MM.1S (cell line): ENCODE measurements around the gene HSPA2.
"Not testable (repeated sequence)": the region's sequence is repeated elsewhere in the genome, so short reads cannot be mapped to it uniquely, and the experiment has no call there.

ENCODE experiments used
- DNase-seq: peaks from one replicate; pipeline ENCODE4 v3.0.0-alpha.2; 2015
- H2AFZ ChIP-seq: fragments of 300-600 bp; sonication (generic); 2 replicates; pipeline ENCODE4 v1.6.0; 2016; ENCODE audit warnings: antibody characterized with exemption, low read length
- H3F3A ChIP-seq: fragments of 300-600 bp; sonication (generic); 2 replicates; pipeline ENCODE4 v1.6.1; 2016; ENCODE audit warnings: mild to moderate bottlenecking, antibody characterized with exemption, low read length, moderate library complexity, mixed read lengths; ENCODE audit not compliant: insufficient read depth
- H3K27ac ChIP-seq: fragments of 300-600 bp; sonication (generic); 2 replicates; pipeline ENCODE4 v1.5.1; 2016; ENCODE audit warnings: mild to moderate bottlenecking, low read length
- H3K27me3 ChIP-seq: fragments of 300-600 bp; sonication (generic); replicated peaks from 2 replicates; pipeline ENCODE4 v1.6.0; 2016; ENCODE audit warnings: low read length; ENCODE audit not compliant: insufficient read depth
- H3K36me3 ChIP-seq: fragments of 300-600 bp; sonication (generic); replicated peaks from 2 replicates; pipeline ENCODE4 v1.6.1; 2016; ENCODE audit warnings: mild to moderate bottlenecking, low read length, mixed read lengths; ENCODE audit not compliant: insufficient read depth
- H3K4me1 ChIP-seq: fragments of 300-600 bp; sonication (generic); 2 replicates; pipeline ENCODE4 v1.6.1; 2016; ENCODE audit warnings: low read length, mixed read lengths
- H3K4me2 ChIP-seq: fragments of 300-600 bp; sonication (generic); 2 replicates; pipeline ENCODE4 v1.6.0; 2016; ENCODE audit warnings: low read depth, low read length
- H3K4me3 ChIP-seq: fragments of 300-600 bp; sonication (generic); 2 replicates; pipeline ENCODE4 v1.5.1; 2016; ENCODE audit warnings: low read length, mixed read lengths
- H3K79me2 ChIP-seq: fragments of 300-600 bp; sonication (generic); 2 replicates; pipeline ENCODE4 v1.6.1; 2016; ENCODE audit warnings: mixed run types, low read length, mixed read lengths
- H3K9ac ChIP-seq: fragments of 300-600 bp; sonication (generic); 2 replicates; pipeline ENCODE4 v1.6.1; 2016; ENCODE audit warnings: low read length, mixed read lengths
- H3K9me2 ChIP-seq: fragments of 300-600 bp; sonication (generic); replicated peaks from 2 replicates; pipeline ENCODE4 v1.6.1; 2016; ENCODE audit warnings: mild to moderate bottlenecking, low read length, mixed read lengths; ENCODE audit not compliant: insufficient read depth
- H3K9me3 ChIP-seq: fragments of 300-600 bp; sonication (generic); replicated peaks from 2 replicates; pipeline ENCODE4 v1.6.1; 2016; ENCODE audit warnings: mild to moderate bottlenecking, low read length, mixed read lengths; ENCODE audit not compliant: insufficient read depth
- H4K20me1 ChIP-seq: fragments of 300-600 bp; sonication (generic); 2 replicates; pipeline ENCODE4 v1.6.1; 2016; ENCODE audit warnings: mild to moderate bottlenecking, low read length, moderate library complexity, mixed read lengths; ENCODE audit not compliant: insufficient read depth
- EZH2 ChIP-seq: fragments of 300-600 bp; sonication (generic); optimal IDR thresholded peaks from 2 replicates; pipeline ENCODE3; 2017; ENCODE audit warnings: low read depth, mild to moderate bottlenecking, antibody characterized with exemption, low read length, mixed read lengths
- EZH2phosphoT487 ChIP-seq: fragments of 300-600 bp; sonication (generic); IDR thresholded peaks from 2 replicates; pipeline ENCODE4 v1.6.1; 2018; ENCODE audit warnings: antibody characterized with exemption, low read length
- TF ChIP-seq, protein P1 (sequence below): fragments of 300-600 bp; sonication (generic); IDR thresholded peaks from 2 replicates; pipeline ENCODE4 v1.5.1; 2016; ENCODE audit warnings: antibody characterized with exemption, low read length, mixed read lengths

Gene HSPA2

DNA sequence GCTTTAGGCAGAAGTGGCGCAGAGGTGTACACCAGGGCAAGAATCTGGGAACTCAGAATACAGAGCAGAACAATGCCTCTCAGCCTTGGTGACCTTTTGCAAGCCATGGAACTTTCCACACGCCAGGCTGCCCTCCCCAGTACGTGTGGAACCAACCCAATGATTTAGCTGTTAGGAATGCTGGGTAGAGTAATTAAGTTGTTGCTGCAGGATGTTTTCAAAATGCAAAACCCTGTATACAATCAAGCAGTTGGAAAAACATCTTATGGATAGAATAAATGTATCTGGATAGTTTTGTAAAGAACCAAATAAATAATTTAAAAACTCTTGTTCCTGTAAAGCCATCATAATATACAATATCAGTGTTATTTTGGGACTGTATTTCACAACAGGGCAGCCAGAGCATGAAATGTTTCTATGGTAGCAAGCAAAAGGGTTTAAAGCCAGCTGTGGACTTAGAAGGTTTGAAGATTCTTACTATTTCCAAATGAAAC lies 28.6 kb downstream of the HSPA2 start:
- H3F3A ChIP-seq, result no peaks in the 10 kb centered on the region
- no peak overlapping the region for H3K27ac ChIP-seq
- H3K79me2 ChIP-seq, result no peaks in the 10 kb centered on the region
- H3K9me2 ChIP-seq, result no peaks in the 10 kb centered on the region
- H3K4me3 ChIP-seq, result no peak overlapping the region
- no peak overlapping the region for H3K4me2 ChIP-seq
- no peaks in the 10 kb centered on the region for H3K4me1 ChIP-seq
- TF ChIP-seq EZH2phosphoT487 (no peak), EZH2 (no peak)
- TF ChIP-seq, protein P1, sequence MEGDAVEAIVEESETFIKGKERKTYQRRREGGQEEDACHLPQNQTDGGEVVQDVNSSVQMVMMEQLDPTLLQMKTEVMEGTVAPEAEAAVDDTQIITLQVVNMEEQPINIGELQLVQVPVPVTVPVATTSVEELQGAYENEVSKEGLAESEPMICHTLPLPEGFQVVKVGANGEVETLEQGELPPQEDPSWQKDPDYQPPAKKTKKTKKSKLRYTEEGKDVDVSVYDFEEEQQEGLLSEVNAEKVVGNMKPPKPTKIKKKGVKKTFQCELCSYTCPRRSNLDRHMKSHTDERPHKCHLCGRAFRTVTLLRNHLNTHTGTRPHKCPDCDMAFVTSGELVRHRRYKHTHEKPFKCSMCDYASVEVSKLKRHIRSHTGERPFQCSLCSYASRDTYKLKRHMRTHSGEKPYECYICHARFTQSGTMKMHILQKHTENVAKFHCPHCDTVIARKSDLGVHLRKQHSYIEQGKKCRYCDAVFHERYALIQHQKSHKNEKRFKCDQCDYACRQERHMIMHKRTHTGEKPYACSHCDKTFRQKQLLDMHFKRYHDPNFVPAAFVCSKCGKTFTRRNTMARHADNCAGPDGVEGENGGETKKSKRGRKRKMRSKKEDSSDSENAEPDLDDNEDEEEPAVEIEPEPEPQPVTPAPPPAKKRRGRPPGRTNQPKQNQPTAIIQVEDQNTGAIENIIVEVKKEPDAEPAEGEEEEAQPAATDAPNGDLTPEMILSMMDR, result no peak
- H4K20me1 ChIP-seq, result no peaks in the 10 kb centered on the region
- H3K27me3 ChIP-seq, result no peaks in the 10 kb centered on the region
- no peak for DNase-seq
- no peaks in the 10 kb centered on the region for H3K9me3 ChIP-seq
- no peaks in the 10 kb centered on the region for H3K36me3 ChIP-seq
- H3K9ac ChIP-seq, result no peak overlapping the region
- no peak overlapping the region for H2AFZ ChIP-seq

DNA sequence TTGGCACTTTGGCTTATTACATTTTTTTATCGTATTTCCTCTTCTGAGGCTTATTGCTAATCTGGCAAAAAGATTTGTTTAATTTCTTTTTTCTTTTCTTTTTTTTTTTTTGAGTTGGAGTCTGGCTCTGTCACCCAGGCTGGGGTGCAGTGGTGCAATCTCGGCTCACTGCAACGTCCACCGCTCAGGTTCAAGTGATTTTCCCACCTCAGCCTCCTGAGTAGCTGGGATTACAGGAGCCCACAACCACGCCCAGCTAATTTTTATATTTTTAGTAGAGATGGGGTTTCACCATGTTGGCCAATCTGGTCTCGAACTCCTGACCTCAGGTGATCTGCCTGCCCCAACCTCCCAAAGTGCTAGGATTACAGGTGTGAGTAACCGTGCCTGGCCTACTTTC lies 29.1 kb downstream of the HSPA2 start:
- H4K20me1 ChIP-seq, H3F3A ChIP-seq, H3K4me3 ChIP-seq, H3K9me3 ChIP-seq, H3K79me2 ChIP-seq, H3K27me3 ChIP-seq, H3K4me1 ChIP-seq, H3K9me2 ChIP-seq, H3K36me3 ChIP-seq, DNase-seq, H2AFZ ChIP-seq, H3K27ac ChIP-seq, H3K4me2 ChIP-seq, H3K9ac ChIP-seq: not testable (repeated sequence)

DNA sequence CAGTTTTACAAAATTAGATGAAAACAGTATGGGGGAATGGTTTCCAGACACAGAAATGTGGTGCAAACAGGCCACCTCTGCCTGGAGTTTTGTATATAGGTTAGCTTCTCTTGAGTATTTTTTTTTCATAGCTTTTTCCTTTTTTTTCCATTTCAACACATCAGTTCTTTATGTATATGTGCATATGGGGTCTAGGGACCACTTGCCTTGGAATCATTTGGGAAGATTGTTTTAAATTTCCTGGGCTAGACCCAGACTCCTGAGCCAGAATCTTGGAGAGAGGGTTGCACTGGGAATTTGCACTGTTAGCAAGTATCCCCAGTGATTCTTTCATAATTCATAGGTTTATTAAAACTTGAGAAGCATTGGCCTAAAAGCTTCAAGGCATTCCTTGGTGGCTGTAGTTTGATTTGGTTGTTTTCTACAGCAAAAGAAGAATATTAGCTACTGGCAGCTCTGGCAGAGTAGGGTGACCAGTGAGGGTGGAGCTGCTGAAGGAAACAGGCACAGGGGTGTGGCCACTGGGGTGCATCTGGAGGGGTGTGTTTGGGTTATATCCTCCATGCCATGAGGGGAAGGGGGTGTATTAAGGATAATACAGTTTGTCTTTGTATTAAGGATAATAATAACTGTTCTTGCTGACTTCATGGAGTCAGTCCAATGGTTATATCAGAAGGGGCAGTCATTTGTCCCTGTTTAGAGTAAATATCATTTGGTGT lies 32.0 kb downstream of the HSPA2 start:
- Histone ChIP-seq H2AFZ (no peak overlapping the region), H3K27ac (no peak overlapping the region), H3K4me1 (no peaks in the 10 kb centered on the region), H3K36me3 (no peaks in the 10 kb centered on the region), H3F3A (no peaks in the 10 kb centered on the region), H3K4me2 (no peak overlapping the region), H3K27me3 (no peaks in the 10 kb centered on the region), H3K9me2 (no peaks in the 10 kb centered on the region), H3K79me2 (no peaks in the 10 kb centered on the region), H3K9ac (no peak overlapping the region), H4K20me1 (no peaks in the 10 kb centered on the region), H3K4me3 (no peak overlapping the region), H3K9me3 (no peaks in the 10 kb centered on the region)
- DNase-seq, result no peak
- TF ChIP-seq, protein P1, result no peak
- TF ChIP-seq EZH2, result no peak
- TF ChIP-seq EZH2phosphoT487, result no peak

DNA sequence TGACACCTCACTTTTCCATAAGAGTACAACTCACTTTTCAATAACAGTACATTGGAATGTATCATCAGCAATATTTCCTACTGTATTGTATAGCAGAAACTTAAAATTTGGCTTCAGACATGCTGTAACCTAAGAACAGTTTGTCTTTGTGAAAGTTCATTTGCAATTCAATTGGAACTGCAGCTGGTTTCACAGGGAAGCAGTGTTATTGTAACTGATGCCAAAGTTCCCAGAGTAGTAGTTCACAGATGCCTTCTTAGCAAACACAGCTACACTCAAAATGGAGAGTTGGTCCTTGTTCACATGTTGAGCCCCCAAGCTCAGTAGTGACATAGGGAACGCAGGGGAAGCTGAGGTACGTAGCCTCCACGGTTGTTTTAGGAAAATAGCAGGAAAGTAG lies 32.6 kb downstream of the HSPA2 start:
- no peaks in the 10 kb centered on the region for H3K9me2 ChIP-seq
- no peak overlapping the region for H3K27ac ChIP-seq
- no peak for DNase-seq

More for the DNA sequence above, 32.6 kb downstream of the HSPA2 start:
- Histone ChIP-seq H3K9me3 (no peaks in the 10 kb centered on the region), H2AFZ (no peak overlapping the region), H3K4me3 (no peak overlapping the region), H3F3A (no peaks in the 10 kb centered on the region), H3K4me1 (no peaks in the 10 kb centered on the region), H3K79me2 (no peaks in the 10 kb centered on the region), H3K36me3 (no peaks in the 10 kb centered on the region), H3K9ac (no peak overlapping the region), H3K4me2 (no peak overlapping the region), H3K27me3 (no peaks in the 10 kb centered on the region), H4K20me1 (no peaks in the 10 kb centered on the region)
- TF ChIP-seq EZH2phosphoT487 (no peak), EZH2 (no peak)
- TF ChIP-seq, protein P1, result no peak
